IPS-18c (cell line): Measurements from ENCODE around the gene RXRG.

ENCODE experiments used
- H3K4me3 ChIP-seq: 2 replicates; pipeline ENCODE4 v1.7.0; 2013; ENCODE audit warnings: low read depth, mild to moderate bottlenecking, low read length, moderate library complexity; ENCODE audit not compliant: insufficient read depth
- H3K9me3 ChIP-seq: one replicate; pipeline ENCODE4 v1.6.1; 2013; ENCODE audit warnings: mild to moderate bottlenecking, low read length, moderate library complexity; ENCODE audit not compliant: control insufficient read depth, insufficient read depth

RXRG gene

DNA sequence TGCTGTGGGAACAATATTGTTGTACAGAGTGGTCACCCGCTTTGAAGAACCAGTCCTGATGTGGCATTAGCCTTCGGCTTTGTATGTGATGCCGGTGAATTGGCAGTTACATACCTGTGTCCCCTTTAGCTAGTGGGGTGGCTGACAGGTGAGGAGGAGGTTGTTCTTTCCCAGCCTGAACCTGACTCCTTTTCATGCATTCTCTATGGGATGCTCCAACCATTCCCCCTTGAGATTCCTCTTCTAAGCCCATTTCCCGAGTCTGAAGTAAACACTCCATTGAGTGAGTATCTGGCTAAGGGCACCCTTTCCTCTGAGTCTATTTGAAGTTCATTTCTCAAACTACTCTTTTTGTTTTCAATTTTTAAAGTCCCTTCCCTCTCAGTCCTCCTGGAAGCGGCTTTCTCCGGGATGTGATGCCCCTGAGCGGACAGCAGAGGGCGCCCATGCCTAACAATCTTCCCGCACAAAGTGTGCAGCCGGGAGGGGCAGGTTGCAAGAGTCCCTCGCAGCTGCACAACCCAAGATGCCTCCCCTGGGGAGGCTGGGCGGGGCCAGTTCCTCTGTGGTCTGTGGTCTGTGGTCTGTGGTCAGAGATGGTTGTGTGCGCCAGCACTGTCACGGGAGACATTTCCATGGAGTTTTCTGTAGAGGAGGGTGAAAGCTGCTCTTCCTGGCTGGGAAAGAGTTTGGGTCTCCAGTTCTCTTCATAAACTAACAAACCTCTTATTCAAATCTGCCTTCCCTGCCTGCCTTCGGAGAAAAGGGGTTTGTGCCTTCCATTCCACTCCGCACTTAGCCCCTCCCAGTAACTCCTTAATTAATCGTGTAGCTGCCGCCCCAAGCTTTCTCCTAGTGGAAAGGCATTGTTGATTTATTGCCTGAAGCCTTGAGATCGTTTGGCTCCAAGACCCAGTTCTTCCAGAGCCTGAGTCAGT, 52.0 kb downstream of the RXRG start:
- H3K4me3 ChIP-seq, result peak overlapping the region; percentile 0; the same call in 1 of the 2 replicates

DNA sequence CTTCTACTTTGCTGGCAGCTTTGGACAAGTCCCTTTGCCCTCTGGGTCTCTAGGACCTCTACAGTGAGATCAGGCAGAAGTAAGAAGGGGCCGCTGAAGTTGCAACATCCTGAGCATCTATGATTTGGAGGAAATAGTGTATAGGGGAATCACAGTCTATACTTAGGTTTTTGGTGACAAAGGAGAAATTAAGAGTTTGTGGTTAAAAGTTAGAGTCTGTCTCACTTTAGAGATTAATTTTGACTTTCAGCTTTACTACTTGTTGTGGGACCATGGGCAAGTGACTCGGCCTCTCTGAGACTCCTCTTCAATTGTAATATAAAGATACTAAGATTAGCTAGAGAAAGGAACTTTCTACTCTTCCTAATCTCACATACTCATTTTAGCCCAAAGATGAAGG, 55.3 kb downstream of the RXRG start:
- Histone ChIP-seq H3K4me3 (no peak overlapping the region), H3K9me3 (no peaks in the 10 kb centered on the region)

More for the DNA sequence above, 52.0 kb downstream of the RXRG start:
- H3K9me3 ChIP-seq, result no peaks in the 10 kb centered on the region

DNA sequence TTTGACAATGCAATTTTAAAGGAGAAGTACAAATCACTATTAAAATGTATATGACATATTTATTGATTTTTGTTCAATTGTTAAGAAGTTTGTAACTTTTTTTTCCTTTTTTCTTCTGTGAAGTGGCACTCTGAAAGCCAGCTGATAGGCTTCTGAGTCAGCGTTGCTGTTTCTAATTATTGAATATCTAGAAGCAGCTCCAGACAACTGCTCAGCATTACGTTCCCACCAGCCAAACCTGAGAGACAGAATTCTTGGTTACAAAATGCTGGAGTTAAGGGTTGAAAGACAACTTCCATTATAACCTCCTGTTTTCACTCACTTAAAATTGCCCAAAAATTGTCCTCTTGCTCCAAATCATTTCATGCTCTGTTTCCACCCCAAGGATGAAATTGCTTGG, 57.0 kb downstream of the RXRG start:
- no peaks in the 10 kb centered on the region for H3K9me3 ChIP-seq
- no peak overlapping the region for H3K4me3 ChIP-seq

DNA sequence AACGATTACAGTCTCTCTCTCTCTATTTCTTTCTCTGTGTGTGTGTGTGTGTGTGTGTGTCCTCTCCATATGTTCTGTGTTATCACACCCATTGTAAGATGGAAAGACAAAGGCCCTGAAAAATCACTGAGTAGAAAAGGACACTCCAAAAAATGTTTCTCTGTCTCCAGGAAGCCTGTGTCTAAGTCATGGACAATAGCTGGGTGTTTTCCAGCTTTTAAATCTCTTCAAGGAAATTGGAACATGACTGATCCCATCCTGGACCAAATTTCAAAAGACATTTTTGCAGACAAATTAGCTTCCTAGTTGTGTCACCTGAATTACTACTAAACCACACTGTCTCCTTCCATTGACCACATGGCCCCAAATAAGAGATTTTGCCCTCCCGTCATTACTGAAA, 57.4 kb downstream of the RXRG start:
- no peaks in the 10 kb centered on the region for H3K9me3 ChIP-seq
- no peak overlapping the region for H3K4me3 ChIP-seq

DNA sequence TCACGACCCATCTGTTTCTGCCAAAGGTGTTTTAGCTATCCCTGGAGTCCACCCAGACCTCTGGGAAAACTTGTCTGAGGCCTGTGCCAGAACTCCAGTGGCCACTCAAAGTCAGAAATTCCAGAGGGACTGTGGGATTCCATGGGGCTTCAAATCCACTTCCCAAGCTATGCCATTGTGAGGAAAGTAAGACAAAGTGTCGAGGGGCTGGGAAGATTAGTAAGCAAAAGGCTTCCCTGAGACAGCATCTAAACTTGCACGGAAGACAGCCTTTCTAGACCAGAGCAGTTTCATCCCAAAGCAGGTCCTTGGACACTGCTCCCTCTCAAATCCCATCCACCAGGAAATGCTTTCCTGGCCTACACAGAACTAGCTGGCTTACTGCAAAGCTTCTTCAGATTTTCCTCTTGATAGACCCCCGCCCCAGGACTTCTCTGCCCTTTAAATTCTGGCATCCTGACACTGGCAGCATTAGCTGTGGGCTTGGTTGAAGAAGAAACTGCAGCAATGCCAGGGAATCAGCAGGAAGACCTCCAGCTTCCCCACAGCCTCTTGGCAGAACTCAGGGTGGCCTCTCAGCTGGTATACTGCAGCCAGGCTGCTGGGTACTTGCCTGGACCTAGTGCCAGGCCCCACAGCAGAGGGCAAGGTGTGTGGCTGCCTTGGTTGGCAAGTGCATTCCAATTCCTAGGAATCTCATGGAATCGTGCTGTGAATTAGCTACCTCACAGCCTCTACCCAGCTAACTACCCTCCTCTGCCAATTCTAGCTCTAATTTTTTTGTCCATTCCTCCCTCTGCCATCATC, 61.1 kb downstream of the RXRG start:
- Histone ChIP-seq H3K4me3 (no peak overlapping the region), H3K9me3 (no peaks in the 10 kb centered on the region)

DNA sequence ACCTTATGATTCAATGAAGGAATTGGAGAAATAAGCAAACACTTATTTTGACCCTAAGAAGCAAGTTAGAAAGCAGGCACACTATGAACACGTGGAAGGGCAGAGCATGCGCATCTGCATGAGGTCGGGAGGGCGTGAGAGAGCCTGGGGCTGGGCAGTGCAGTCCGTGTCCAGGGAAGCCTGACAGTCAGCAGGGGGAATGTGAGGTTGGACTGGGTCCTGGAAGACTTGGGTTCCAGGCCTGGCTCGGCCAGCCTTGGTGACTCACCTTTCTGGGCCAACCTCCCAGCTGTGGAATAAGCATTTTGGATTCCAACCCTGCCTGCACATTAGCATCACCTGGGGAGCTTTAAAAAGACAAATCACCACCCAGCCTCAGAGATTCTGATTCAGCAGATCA, 61.9 kb downstream of the RXRG start:
- Histone ChIP-seq H3K9me3 (no peaks in the 10 kb centered on the region), H3K4me3 (no peak overlapping the region)

DNA sequence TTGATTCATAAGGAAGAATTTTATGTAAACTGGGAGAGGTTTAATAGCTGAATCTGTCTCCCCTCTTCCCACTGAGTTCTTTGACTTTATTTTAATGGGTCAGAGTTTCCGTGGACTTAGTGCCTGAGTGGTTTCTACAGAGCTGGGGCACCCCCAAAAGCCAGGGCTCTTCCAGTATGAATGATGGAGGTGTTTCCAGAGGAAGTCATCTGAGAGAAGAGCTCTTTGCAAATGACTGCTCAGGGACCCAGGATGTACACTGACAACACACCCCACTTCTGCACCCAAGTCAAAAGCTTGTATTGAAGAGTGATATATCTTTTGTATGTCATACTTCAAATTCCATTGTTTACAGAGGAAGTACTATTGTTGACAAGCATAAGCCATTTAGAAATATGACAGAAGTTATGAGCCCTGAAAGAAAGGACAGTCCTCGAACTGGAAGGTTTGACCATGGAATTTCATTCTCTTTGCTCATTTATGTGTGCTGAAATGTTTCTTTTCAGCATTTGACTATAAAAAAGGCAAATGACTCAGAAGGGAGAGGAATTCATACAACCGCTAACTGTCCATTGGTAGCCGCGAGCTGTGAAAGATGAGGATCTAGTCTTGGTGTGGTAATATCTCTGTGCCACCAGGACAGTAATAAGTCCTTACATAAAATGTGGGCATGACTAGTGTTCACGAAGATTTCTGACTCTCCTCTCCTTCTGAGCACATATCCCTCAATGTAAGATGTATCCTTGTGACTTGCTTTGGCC, 63.0 kb downstream of the RXRG start:
- Histone ChIP-seq H3K9me3 (no peaks in the 10 kb centered on the region), H3K4me3 (no peak overlapping the region)

DNA sequence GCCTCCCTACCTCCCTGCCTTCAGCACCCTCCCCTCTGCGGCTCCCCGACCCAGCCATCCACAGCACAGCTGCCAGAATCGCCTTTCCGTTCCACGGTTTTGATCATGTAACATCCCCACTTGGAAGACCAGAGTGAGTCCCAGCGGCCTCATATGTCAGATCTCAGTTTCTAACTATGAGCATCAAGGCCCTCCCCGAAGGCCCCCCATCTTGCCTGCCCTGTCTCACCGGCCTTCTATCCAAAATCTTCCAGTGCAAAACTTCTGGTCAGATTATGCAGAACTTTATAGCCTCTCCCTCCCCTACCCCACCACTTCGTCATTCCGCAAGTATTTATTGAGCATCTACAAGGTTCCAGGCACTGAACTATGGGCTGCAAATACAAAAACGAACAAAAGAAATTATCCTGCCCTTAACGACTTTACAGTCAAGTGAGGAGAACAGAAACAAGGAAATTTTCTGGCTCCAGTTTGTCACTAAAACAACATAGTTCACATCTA, 68.1 kb downstream of the RXRG start:
- no peaks in the 10 kb centered on the region for H3K9me3 ChIP-seq
- peak overlapping the region; percentile 68 for H3K4me3 ChIP-seq

DNA sequence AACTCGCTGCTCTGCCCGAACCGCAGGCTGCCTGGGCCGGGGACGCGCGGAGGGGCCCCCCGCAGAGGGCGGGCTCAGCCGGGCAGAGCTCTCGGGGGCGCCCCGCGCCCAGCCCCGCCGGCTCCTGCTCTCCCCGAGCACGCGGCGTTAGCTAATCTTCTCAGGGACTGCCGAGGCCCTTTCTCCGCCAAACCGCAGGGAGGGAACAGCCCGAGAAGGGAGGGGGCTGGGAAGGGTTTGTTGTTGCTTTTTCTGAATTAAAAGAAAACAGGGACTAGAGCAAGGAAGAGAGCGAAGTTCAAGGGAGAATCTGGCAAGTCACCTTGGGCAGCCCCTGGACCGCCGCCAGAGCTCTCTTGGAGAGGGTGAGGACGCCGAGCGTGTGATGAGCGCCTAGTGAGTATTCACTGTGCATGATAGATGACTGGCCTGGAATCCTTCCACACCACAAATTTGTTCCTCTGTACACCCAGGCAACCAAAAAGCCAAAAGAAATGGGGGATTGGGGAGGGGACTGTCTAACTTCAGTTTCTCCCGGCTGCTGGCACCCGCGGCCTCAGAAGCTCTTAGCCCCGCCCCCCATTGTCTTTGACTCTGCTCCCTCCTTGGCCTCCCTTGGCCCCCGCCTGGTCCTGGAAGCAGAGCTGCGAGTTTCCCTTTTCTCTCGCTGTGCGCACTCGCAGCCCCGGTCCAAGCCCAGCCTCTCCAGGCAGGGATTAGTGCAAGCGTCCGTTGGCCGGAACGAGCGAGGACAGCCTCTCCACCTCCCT, 68.7 kb downstream of the RXRG start:
- Histone ChIP-seq H3K4me3 (peak overlapping the region; percentile 68), H3K9me3 (no peaks in the 10 kb centered on the region)

DNA sequence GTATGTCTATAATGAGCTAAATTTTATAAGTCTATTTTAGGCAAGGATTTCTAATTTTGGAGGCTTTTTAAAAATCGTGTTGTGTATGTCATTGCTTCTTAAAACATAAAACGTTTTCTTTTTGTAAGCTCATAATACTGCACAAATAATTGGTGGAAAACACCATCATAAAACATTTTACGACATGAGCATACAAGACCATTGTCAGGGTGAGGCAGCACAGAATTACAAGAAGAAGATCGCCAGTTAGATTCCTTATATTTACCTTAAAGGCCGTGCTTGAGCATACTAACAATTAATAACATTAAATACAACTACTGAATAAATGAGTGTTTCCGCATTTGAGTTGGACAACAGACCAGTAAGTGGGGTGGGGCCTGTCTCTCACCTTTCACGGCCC, 69.3 kb downstream of the RXRG start:
- Histone ChIP-seq H3K4me3 (peak overlapping the region; percentile 68), H3K9me3 (no peaks in the 10 kb centered on the region)

DNA sequence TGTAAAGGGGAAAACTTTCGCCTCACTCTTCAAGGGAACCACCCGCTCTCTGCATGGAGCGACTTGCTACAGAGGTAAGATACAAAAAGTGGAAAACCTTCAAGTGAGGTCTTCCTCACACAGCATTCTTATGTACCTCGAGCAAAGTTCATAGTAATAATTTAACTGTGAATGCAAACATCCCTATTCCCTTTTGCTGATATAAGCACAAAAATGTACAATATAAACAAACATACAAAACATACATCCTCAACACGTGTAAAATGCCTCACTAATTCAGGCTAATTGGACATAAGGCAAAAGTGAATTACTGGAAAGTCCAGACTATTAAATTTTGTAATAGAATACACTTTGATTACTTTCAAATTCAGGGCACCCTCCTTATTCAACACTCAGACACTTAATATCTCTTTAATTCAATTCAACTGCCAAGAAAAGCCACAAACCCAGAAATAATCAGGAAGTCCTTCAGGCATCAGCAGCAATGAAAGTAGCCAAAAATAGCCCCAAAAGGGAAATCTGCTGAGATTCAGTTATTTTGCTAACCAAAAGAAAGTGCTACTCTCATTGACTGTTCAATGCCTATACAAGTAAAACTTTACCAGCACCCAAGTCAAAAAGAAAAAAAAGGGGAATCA, 73.2 kb downstream of the RXRG start:
- Histone ChIP-seq H3K9me3 (no peaks in the 10 kb centered on the region), H3K4me3 (no peak overlapping the region)

DNA sequence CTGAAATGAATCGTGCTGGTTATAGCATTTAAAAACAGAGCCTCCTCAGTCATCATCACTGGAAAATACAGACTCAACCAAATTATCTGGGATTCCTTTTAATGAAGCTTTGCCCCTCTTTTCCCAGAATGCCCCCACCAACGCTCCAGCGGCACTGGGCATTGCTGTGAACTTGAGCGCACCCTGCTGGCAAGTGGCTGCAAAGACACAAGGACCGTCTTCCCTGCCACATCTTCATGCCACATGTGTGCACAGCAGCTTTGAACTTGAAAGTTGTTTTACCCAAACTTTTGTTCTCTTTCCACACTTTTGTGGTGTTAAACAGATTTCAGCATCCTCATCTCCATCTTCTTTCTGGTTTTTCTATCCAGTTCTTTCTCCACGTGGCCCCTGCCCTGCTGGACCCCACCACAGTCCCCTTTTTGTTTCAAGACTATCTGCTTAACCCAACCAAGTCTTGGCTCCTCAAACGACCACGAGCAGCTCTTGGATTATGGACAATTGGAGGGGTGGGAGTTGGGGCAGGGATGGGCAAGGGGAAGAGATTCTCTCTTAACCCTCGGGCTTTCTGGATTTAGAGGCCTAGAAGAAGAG, 75.6 kb downstream of the RXRG start:
- H3K4me3 ChIP-seq, result no peak overlapping the region
- no peaks in the 10 kb centered on the region for H3K9me3 ChIP-seq

DNA sequence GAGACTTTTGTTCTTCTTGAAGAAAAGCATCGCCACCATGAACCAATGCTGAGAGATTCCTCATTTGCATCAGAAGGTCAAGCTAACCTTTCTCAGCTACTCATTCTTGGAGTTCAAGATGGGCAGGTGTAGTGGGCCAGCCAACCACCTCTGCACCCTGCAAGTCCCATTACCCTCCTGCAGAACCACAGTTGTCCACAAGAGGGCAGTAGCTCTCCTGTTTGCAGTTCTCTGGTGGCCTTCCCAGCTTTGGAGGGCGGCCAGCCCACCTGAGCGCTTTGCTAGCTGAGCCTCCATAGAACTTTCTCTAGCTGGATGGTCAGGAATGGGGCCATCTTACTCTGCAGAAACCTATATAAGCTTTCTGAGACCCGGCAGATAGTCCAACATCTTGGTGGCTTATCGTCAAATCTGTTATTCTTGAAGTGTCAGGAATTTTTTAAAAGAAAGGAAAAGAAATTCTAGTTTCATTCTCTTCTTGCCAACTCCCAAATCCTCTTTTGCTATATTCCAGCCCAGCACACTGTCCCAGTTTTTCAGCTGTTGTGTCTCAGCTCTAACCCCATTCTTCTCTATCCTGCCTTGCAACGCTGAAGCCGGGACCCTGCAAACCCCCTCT, 77.4 kb downstream of the RXRG start:
- Histone ChIP-seq H3K9me3 (no peaks in the 10 kb centered on the region), H3K4me3 (no peak overlapping the region)

DNA sequence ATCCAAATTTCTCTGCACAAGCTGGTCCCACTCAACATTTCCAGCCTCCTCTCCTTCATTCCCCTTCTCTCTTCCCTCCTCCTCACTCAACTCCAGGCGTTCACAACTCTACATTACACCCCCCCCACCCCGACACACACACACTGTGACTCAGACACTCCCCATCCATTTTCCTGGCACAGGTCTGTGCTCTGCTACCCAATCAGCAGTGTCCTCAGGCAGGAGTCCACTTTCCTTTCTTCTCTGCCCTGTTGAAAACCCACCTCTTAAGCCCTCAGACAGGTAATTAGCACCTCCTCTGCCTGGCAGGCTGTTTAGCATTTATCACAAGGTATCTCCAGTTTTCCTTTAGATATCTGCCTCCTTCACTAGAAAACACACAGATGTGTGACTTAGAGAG, 79.6 kb downstream of the RXRG start:
- H3K9me3 ChIP-seq, result no peaks in the 10 kb centered on the region
- no peak overlapping the region for H3K4me3 ChIP-seq

DNA sequence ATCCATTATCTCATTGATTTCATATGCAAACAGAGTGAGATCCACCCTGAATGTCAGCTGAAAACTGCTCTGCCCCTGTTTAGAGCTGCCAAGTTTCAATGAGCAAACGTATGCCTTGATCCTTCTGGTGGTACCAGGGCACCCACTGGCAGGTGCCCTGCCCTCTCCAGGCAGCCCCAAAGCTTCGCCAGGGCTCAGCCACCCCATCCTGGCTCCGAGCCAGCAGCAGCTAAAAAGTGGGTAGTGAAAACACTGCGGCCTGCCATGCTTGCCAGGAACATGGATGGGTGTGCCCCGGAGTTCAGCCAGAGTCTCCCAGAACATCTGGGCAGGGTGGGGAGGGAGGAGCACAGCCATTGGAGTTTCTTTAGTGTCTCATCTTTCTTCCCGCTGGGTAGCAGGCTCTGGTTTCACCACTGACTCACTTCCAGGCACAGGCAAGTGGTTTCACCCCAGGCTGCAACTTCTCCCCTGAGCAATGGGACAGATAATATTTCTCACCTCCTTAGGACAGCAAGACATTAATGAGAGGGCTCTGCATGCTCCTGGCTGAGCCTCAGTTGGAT, 80.3 kb downstream of the RXRG start:
- no peak overlapping the region for H3K4me3 ChIP-seq
- no peaks in the 10 kb centered on the region for H3K9me3 ChIP-seq
